Measurements from ENCODE around the gene TXNRD3.

TXNRD3 gene

GRCh38 chr3:126654571-126655383, at the start of gene TXNRD3:
Gene TXNRD3 (minus strand): TSS chr3:126655124.
- peak; percentile 79 to 80 for DNase-seq

GRCh38 chr3:126703512-126704493, 48.9 kb upstream of the TXNRD3 start, which contains the start of gene CHCHD6:
Gene CHCHD6 (plus strand): TSS chr3:126704240. CDS start chr3:126704313, 73 bp downstream.
- peak; percentile 97 to 98 for DNase-seq

DNA sequence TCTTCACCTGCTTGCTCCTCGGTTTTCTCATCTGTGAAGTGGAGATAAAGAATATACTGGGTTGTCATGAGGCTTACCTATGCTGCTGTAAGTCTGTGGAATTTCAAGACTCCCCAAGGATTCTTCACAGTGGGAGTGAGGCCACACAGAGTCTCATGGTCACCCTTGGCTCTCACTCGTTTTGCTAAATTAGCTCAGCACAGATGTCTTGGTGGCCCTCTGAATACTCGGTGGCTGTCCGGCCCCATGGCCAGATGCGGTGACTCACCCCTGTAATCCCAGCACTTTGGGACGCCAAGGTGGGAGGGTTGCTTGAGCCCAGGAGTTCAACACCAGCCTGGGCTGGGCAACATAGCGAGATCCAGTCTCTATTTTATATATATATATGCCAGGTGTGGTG, 44.1 kb upstream of the TXNRD3 start:
- no peak for DNase-seq

DNA sequence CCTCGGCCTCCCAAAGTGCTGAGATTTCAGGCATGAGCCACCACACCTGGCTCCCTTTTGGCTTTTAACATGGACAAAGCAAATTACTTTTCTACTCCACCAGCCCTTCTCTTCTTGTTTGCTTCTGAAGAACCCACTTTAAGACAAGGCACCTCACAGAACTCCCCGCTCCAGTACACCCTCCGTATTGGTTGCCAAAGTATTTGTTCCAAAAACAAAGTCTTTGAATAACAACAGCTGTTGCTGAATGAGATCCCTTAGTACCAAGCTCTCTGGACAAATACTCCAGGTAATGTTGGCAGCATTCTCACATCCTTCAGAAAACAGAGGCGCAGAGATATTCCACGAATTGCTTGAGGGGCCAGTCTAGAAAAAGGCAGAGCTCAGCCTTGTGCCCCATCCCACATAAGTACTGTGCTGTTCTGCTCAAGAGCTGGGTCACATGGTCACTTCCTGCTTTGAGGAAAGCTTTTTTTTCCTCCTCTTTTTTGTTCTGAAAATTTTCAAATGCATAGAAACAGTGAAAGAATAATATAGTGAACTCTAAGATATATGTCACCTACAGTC, 41.9 kb upstream of the TXNRD3 start:
- DNase-seq = no peak

DNA sequence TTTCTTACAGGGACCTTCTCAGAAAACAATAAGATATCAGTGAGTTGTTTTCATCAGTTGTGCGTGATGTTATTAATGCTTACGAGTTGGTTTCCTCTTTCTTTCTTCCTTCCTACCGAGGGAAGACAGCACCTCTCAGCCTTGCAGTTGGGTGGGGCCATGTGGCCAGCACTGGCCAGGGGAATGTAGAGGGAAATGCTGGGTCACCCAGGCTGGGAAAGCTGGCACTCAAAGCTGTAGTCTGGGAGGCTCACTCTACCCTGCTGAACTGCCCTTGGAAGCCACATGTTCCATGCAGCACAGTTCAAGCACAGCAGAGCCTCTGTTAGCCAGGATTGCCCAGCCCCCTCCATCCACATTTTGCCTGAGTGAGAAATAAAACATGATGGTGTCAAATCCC, 39.0 kb upstream of the TXNRD3 start:
- DNase-seq = no peak

GRCh38 chr3:126692858-126693257, 37.9 kb upstream of the TXNRD3 start:
- no peak for DNase-seq

DNA sequence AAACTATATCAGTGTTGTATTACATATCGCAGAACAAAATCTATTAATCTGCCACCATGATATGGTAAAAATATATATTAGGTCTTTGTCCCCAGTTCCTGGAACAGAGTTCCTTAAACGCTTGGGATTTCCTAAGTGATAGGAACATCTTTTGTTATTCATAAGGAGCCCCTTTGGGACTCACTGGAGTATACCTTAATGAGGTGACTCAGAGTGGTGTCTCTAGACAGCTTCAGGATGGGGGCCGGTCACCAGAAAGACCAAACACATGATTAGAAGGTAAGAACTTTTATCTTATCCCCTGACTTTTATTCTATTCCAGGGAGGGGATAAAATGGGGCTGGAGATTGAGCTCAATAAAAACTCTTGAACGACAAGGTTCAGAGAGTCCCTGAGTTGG, 36.8 kb upstream of the TXNRD3 start:
- DNase-seq = no peak

GRCh38 chr3:126685493-126685892, 30.6 kb upstream of the TXNRD3 start:
- no peak for DNase-seq

DNA sequence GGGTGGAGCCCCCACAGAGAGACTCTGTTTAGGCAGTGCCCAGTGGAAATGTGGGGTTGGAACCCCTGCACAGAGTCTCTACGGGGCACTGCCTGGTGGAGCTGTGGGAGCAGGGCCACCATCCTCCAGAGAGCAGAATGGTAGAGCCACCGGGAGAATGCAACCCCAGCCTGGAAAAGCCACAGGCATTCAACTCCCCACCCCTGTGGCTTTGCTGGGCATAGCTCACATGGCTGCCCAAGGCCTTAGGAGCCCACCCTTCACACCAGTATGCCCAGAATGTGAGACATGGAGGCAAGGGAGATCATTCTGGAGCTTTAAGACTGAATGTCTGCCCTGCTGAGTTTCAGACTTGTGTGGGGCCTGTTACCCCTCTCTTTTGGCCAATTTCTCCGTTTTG, 30.1 kb upstream of the TXNRD3 start:
- no peak for DNase-seq

DNA sequence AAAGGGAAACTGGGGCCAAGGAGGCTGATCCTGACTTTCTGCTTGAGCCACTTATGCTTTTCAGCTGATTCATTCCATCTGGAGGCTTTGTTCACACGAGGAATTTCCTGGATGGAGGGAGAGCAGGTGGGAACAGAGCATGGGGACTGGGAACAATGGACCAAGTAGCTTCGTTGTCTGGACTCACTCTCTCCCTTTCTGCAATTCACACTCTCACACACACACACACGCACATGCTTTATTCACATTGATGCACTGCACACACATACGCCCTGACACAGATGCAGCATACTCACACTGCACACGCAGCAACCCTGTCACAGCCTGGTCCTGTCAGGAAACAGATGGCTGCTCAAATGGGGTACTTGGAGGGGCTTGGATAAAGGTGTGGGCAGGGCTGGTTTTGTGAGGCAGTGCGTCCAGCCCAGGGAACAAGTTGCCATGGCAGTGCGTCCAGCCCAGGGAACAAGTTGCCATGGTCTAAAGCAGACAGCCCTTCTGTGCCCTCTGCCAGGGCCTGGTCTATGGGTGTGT, 29.4 kb upstream of the TXNRD3 start:
- no peak for DNase-seq

- no peak for DNase-seq
Measured at GRCh38 chr3:126683069-126683468, 28.1 kb upstream of the TXNRD3 start.

- no peak for DNase-seq
Measured at GRCh38 chr3:126682009-126682408, 27.1 kb upstream of the TXNRD3 start.

DNA sequence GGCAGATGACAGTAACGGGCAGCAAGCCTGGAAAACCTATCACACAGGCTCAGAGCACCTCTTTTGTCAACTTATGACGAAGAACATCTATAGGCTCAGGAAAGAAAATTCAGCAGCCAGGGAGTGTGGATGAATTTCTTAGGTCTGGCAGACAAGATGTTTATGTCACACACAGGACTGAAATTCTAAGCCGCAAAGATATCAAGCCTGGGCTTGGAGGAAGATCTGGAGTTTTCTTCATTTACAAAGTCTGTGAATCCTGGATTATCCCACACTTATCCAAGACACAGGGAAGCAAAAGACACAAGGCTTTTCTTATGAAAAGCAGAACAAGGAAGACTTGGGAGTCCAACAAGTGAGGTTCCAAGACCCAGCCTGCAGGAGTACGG, 25.7 kb upstream of the TXNRD3 start:
- no peak for DNase-seq

DNA sequence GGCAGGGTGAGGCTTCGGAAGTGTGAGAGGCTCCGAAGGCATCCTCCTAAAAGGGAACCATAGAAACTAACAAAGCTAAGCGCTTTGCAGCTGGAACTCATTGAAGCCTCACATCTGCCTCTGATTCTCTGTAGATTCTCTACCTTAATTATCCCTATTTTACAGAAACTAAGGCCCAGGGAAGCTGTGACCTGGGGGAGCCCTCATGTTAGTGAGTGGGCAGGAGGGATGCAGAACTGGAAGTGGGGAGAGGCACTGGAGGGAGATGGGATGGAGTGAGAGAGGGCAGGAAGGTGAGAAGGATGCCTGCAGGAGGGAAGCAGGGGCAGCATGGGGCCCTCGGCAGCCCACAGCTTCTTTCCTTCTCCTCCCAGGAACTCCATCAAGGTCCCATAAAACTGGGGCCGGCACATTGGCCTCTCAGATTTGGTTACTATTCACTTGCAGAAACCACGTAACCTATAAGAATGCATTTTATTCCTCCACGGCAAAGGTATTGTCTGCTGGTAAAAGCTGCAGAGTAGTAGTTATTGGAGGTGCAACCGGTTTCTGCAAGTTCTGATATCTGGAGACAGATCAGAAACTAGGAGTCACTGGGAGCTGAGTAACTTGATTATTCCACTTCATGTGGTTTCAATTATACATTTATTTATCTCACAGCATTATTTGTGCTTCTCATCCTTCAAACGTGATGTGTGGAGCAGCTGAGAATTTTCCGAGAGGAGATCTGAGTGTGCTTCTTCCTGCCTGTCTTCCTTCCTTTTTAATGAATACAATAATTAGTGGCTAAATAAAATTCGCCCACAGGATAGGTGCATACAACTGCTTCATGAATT, 25.1 kb upstream of the TXNRD3 start:
- DNase-seq = no peak

GRCh38 chr3:126679318-126679751, 24.4 kb upstream of the TXNRD3 start:
- peak; percentile 58 to 79 for DNase-seq

DNA sequence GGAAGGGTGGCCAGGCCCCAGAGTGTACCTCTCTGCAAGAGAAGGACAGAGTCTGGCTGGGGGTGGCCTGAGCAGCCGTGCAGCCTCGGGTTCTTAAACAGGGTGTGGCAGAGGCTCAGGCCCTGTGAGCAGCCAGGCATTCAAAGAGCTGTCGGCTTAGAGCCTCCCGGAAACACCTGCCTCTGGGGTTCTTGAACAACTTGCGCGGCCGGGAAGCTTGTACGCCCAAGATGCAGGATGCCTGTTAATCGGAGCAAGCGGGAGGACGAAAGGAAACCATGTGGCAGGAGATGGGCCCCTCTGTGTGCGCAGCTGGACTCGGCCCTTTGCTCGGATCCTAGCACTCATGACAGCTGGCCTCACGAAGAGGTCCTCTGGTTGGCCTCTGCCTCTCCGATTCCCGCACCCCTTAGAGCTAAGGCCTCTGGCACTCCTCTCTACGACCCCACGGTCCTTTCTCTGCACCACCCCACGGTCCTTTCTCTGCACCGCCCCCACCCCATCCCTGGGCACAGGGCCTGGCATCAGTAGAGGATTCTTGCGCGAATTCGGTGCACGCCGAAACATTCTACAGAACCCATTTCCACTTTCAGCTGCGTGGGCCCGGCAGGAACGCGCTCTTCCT, 23.9 kb upstream of the TXNRD3 start:
- DNase-seq = no peak

GRCh38 chr3:126677862-126678503, 23.1 kb upstream of the TXNRD3 start:
- no peak for DNase-seq

DNA sequence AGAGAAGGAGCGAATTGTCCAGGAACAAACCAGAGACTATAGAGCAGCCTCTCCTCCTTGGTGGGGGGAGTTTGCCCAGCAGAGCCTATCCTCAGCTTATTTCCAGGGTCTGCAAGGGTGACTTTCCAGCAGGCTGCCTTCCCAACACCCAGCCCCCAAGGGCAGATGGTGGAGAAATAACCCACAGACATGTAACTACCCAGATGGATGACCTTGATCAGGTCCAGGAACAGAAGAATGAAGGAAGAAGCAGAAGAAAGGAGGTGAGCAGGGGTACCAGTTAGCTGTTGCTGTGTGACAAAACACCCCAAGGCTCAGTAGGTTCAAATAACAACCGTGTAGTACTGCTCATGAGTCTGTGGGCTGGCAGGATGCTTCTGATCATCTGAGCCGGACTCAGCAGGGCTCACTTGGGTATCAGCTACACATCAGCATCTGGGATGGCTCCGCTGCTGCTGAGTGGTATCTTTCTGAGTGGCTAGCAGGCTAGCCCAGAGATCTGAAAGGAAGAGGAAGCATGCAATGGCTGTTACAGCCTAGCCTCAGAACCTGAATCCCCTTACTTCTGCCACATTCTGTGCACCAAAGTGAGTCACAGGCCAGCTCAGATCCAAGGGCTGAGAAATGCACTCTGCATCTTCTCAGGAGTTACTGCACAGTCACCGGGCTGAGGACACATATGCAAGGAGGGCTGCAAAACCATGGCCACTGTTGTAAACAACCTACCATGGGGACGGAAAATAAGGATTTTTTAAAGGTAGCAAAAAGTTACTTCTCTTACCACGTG, 22.2 kb upstream of the TXNRD3 start:
- DNase-seq = no peak

- no peak for DNase-seq
Measured at GRCh38 chr3:126672741-126673140, 17.8 kb upstream of the TXNRD3 start.

- DNase-seq = no peak
Measured at GRCh38 chr3:126672340-126672739, 17.4 kb upstream of the TXNRD3 start.
